KOPT-K1 (cell line): ENCODE data around the gene B3GALT6.
A peak's percentile ranks its signal among the peaks of the same experiment; 100 is the strongest.

Source experiments
- H3K27ac ChIP-seq: fragments of 200-600 bp; sonication (generic); 2 replicates; pipeline ENCODE4 v1.5.1; 2016; ENCODE audit warnings: antibody characterized with exemption, mild to moderate bottlenecking, low read depth, low read length; ENCODE audit not compliant: poor library complexity, severe bottlenecking
- H3K36me3 ChIP-seq: fragments of 200-600 bp; sonication (generic); 2 replicates; pipeline ENCODE4 v1.5.1; 2017; ENCODE audit warnings: antibody characterized with exemption, mild to moderate bottlenecking, low read length, moderate library complexity; ENCODE audit not compliant: insufficient read depth
- H3K9me3 ChIP-seq: fragments of 200-600 bp; sonication (generic); 2 replicates; pipeline ENCODE4 v1.5.1; 2017; ENCODE audit warnings: antibody characterized with exemption, low read length, mild to moderate bottlenecking; ENCODE audit not compliant: insufficient read depth, poor library complexity, severe bottlenecking

B3GALT6 gene

DNA sequence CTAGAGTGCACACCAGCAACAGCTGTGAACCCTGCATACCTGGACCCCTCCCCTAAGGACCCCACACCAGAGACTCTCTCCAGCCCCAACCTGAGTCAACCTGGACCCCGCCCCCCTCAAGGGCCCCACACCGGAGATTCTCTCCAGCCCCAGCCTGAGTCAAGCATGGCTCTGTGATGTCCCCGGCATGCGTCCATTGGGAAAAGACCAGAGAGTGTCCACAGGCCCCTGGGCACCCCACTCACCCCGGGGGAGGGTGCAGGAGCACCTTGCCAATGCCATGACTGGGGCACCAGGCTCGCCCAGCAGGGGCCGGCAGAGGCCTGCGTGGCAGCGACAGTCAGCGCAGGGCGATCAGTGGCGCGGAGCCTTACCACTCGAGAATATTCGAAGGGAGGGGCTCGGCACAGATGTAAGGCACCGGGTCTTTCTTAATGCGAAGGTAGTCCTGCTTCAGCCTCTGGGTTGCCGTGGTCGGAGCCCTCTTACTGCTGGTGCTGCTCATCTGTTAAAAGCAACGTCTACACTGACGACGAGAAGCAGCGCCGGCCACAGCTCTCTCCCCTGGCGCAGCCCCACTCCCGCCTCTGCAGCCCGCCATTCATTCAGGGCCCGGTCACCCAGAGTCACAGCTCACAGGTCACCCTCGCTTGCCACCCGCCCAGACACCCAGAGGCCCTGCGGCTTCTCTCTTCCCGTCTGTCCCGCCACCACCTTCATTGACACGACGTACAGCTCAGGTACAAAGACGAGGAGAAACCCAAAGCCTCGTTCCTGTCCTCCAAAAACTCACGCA, 35.6 kb downstream of the B3GALT6 start:
- Histone ChIP-seq H3K27ac (no peak overlapping the region), H3K36me3 (peaks cover 87% of the 10 kb centered on the region), H3K9me3 (no peaks in the 10 kb centered on the region)

DNA sequence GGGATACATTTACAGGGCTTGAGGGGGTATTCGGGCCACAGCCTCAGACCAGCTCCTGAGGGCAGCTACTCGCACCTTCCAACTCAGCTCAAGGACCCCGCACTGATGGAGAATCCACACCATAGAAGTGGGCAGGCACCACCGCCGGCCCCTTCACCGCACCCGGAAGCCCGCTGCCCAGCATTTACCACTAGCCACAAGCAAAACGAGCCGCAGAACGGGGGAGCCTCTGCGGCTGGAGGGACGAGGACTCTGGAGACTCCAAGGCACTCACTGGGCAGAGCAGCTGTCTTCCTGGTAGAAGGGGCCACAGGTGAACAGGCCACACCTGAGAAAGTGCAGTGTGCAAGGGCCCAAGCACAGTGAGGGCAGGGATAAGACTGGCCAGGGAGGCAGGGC, 36.2 kb downstream of the B3GALT6 start:
- Histone ChIP-seq H3K9me3 (no peaks in the 10 kb centered on the region), H3K36me3 (peaks cover 81% of the 10 kb centered on the region), H3K27ac (no peak overlapping the region)

DNA sequence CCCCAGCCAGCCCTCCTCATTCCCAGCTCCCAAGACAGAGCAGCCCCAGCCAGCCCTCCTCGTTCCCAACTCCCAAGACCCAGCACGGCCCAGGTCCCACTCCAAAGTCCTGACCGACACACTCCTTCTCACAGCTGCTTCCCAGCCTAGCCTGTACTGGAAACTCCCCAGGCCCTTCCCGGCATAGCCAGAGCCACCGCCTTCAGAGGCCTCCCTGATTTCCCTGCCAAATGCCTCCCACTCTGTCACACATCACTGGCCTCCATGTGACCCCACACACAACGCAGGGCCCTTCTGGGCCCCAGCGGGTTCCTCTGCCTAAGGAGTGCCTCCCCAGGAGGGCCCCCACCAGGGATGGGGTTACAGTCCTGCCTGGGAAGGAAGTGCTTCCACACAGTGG, 38.8 kb downstream of the B3GALT6 start:
- Histone ChIP-seq H3K36me3 (peaks cover 56% of the 10 kb centered on the region), H3K9me3 (no peaks in the 10 kb centered on the region), H3K27ac (no peak overlapping the region)

DNA sequence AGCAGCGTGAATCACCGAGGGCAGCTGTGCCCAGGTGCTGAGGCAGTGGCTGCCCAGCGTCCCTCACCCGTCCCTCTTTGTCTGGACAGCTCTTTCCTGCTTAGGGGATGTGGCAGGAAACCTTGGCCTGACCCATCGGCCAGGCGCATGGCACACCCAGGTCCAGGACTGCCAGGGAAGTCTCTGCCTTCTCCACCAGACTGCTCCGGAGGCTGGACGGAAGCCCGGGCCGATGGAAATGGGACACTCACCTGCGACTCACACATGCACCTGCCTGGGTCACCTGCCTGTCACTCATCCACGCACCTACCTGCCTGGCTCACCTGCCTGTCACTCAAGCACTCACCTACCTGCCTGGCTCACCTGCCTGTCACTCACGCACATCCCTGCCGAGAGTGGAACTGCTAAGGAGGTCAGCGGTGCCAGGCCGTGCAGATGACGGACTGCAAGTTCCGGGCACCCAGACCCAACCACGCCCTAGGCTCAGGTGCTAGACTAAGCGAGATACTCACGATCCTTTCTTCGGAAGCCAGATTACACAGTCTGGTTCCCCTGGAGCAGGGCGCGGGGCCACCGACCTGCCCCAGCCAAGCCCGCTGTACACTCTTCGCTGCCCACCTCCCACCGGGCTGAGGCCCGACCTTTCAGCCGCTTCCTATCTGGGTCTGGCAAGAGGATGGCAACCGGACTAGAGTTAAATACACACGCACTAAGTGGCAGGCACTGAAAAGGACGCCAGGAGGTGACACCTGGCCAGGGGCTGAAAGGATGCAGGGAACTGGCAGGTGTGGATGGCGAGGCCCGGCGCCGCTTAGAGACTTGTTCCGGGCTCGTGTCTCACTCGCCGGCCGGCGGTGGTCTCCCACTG, 40.5 kb downstream of the B3GALT6 start:
- Histone ChIP-seq H3K27ac (peak overlapping the region; percentile 78), H3K36me3 (peaks cover 43% of the 10 kb centered on the region)

DNA sequence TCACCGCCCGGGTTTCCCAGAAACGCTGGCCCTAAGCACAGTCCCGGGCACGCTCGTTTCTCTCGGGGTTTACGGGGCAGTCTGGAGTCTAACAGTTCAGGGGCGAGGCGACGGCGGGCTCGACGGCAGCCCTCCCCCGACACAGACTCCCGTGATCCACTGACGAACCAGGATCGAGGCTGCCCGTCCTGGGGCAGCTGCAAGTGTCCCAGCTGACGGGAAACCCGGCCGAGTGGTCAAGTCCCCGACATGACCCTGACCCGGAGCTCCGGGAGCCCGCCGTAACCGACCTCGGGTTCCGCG, 41.1 kb downstream of the B3GALT6 start:
- Histone ChIP-seq H3K27ac (peak overlapping the region; percentile 78), H3K36me3 (peaks cover 37% of the 10 kb centered on the region), H3K9me3 (no peaks in the 10 kb centered on the region)

More for the DNA sequence above, 40.5 kb downstream of the B3GALT6 start:
- H3K9me3 ChIP-seq: no peaks in the 10 kb centered on the region

DNA sequence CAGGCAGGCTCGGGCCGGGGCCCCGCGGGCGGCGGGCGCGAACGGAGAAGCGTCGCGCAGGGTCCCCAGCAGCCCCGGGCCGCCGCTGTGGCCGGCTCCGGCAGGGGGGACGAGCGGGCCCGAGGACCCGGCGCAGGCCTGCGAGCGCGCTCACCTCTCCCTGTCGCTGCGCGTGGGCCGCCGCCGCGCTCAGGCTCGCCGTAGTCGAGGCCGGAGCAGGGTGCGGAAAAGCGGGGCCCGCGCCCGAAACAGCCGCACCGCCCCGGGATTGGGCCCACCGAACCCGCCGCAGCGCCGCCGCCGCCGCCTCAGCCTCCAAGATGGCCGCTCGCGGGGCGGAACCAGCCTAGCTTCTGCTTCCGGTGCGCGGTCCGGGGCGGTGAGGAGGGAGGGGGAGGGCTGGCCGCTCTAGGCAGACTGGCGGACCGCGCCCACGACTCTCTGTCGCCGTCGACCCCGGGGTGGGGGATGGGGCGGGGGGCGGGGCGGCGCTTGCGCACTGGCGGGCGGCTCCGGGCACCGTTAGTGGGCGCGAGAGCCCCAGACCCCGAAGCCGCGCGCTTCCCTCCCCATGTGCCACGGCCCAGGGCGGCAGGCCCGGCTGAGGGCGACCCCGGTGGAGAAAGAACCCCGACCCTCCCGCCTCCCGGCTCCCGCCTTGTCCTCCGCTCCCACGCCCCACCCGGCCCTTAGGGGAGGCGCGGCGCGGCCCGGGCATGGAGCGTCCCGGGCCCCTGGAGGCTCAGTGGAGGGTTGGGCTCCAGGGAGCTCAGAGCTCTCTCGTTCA, 41.7 kb downstream of the B3GALT6 start, which contains the start of gene UBE2J2:
TSS of gene UBE2J2 (minus strand) at position 343 of the 787 bp plus-strand sequence. CDS start 5,862 bp downstream, outside the sequence.
- Histone ChIP-seq H3K36me3 (peaks cover 32% of the 10 kb centered on the region), H3K27ac (peak within 1 kb of the TSS; percentile 78), H3K9me3 (no peaks in the 10 kb centered on the region)

DNA sequence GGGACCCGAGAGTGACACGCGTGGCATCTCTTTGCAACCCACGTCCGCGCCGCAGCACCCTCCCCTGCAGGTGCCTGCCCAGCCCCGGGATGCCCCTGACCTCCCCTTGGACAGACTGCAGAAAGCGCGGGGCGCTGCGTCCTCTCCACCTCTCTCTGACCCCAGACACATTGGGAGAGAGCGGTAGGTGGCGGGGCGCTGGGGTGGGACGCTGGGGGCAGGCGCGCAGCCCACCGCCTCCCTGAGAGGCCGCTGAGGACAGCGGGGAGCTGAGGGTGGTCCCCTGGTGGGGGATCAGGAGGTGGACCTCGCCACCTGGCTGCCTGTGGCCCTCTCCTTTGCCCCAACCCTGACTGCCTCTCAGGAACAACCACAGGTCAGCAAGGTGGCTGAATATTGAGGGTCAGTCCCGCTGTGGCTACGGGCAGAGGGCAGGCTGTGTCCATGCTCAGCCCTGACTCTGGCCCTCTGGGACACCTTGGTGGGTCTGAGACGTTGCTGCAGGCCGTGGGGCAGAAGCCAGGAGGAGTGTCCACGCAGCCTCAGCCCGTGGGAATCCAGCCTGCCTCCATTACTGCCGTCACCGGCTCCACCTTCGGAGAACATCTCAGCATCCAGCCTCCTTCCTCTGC, 42.4 kb downstream of the B3GALT6 start:
- no peaks in the 10 kb centered on the region for H3K9me3 ChIP-seq
- H3K27ac ChIP-seq: peak overlapping the region; percentile 78
- H3K36me3 ChIP-seq: peaks cover 27% of the 10 kb centered on the region

DNA sequence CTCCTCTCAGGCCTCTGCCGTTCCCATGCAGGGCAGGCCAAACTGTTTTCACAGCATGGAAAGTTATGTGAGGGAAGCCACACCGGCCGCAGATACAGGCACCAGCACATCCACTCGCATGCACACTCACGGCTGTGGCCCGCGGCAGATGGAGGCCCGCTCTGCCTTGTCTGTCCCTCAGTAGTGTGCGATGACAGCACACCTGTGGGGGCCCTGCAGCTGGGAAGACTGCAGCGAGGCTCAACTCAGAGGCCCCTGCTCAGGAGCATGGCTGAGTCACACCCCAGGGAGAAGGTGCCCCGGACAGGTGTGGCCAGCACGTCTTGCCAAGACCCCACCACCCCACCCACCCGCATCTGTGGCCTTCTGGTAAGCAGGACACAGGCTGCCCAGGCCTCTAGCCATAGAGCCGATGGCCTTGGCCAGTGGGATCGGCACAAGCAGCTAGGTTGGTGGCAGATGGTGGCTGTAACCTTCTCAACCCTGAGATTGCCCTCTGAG, 42.9 kb downstream of the B3GALT6 start:
- Histone ChIP-seq H3K9me3 (no peaks in the 10 kb centered on the region), H3K36me3 (peaks cover 21% of the 10 kb centered on the region), H3K27ac (no peak overlapping the region)

DNA sequence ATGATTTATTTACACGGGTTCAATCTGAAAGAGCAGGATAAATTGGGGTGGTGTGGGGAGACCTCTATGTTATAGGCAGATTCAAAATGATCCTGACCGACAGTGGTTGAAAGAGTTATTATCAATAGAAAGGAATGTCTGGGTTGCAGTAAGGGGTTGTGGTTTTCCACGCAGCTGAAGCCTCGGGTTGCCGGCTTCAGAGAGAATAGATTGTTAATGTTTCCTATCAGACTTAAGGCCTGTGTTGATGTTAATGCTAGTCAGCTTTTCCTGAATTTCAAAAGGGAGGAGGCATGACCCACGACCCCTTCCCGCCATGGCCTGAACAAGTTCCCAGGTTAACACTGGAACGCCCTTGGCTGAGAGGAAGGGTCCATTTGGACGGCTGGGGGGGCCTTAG, 43.8 kb downstream of the B3GALT6 start:
- Histone ChIP-seq H3K27ac (no peak overlapping the region), H3K36me3 (peaks cover 13% of the 10 kb centered on the region), H3K9me3 (no peaks in the 10 kb centered on the region)

DNA sequence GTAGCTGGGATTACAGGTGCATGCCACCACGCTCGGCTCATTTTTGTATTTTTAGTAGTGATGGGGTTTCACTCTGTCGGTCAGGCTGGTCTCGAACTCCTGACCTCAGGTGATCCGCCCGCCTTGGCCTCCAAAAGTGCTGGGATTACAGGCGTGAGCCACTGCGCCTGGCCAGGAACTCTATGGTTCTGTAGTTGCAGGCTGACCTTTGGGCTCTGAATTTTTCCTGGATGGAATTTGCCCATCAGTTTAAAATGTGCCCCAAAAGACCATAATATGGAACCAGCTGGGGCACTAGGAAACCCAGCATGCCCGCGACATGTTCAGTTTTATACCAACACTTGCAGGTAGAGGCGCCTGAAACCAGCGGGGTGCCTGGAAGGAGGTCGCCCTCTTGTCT, 46.6 kb downstream of the B3GALT6 start:
- no peak overlapping the region for H3K27ac ChIP-seq
- H3K36me3 ChIP-seq: no peaks in the 10 kb centered on the region
- H3K9me3 ChIP-seq: no peaks in the 10 kb centered on the region

DNA sequence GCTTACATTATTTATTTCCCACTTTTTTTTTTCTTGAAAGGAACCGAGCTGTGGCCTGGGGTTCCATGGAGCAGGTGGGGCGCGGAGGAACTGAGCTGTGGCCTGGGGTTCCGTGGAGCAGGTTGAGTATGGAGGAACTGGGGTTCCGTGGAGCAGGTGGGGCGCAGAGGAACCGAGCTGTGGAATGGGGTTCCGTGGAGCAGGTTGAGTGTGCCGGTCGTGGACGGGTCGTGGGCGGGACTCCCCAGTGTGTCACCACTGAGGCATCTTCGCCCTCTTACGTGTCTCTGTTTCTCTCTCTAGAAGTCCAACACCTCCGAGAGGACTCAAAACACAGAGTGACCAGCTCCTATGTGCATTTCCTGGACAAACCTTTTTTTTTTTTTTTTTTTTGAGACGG, 47.0 kb downstream of the B3GALT6 start:
- Histone ChIP-seq H3K27ac (no peak overlapping the region), H3K36me3 (no peaks in the 10 kb centered on the region), H3K9me3 (no peaks in the 10 kb centered on the region)

DNA sequence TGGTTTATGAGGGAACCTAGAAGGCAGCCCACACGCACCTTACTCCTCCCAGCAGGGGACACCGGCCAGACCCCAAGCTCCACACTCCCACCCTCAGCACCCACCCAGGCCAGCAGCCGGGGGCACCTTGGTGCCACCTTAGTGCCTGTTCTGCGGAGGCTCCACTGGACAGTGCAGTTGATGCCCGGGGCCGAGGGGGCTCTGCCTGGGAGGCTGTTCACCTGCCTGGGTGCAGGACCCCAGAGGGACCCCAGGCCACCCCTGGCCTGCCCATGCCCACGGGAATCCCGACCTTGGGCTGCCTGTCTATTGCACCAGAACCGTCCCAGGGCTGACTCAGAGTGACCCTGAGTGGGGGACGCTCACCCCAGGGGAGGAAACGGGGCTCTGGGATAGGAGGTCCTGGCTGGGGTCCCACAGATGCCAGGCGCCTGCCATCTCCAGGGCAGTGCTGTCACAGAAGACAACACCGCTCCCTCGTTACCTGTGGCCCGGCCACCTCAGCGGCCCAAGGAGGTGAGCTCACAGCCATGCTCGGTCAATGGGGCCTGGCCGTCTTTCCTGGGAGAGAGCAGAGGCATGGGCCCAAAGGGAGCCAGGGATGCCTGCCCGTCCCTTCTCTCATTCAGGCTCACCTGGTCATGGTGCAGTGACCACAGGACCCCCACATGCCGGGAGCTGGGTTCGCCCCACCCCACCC, 48.9 kb downstream of the B3GALT6 start:
- Histone ChIP-seq H3K27ac (no peak overlapping the region), H3K9me3 (no peaks in the 10 kb centered on the region)

DNA sequence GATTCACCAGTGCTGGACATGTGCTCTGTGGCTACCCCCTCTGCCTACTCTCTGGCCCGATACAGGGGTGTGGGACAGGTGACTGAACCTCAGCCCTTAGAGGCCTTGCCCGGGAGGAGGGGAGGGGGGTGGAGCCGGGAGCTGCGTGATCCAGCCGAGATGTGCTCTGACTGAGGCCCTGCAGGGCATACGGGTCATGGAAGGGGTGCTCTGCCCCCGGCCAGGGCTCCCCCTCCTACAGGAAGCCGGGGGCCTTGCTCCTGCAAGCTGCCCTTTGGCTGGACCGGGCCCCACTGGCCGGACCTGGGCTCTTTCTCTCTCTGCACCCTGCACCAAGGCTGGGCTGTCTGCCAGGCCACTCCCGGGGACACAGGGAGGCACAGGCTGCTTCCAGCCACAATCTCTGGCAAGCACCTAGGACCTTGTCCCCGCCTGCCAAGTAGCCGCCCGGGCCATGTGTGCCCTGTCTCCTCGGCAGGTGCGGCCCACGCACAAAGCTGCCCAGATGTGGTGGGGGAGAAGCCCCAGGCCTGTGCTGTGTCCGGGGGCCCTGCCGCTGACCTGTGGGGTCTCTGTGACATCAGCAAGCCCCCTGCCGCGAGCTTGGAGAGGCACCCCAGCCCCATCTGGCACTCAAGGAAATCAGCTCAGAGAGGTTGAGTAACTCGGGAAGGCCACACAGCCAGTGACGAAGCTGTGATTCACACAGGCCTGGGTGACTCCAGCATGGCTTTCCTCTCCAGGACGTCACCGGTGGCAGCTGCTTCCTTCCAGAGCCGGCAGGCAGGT, 49.7 kb downstream of the B3GALT6 start:
- H3K9me3 ChIP-seq: no peaks in the 10 kb centered on the region
- no peak overlapping the region for H3K27ac ChIP-seq
- no peaks in the 10 kb centered on the region for H3K36me3 ChIP-seq

More for the DNA sequence above, 48.9 kb downstream of the B3GALT6 start:
- no peaks in the 10 kb centered on the region for H3K36me3 ChIP-seq
